DND-41 (cell line): ENCODE measurements around the gene ST6GALNAC4.

Experiments
- CTCF ChIP-seq: IDR thresholded peaks from 2 replicates; pipeline ENCODE4 v1.5.1; 2012; ENCODE audit warnings: borderline replicate concordance, low read length, moderate library complexity, mild to moderate bottlenecking; ENCODE audit not compliant: poor library complexity, severe bottlenecking; ENCODE audit errors: extremely low read depth
- EZH2 ChIP-seq: IDR thresholded peaks from 3 replicates; pipeline ENCODE4 v1.6.1; 2012; ENCODE audit warnings: borderline replicate concordance, low read depth, mild to moderate bottlenecking, moderate library complexity, low read length, inconsistent platforms; ENCODE audit not compliant: severe bottlenecking

GRCh38 chr9:127905004-127905728, 11.7 kb downstream of the ST6GALNAC4 start:
- TF ChIP-seq CTCF = no peak
- no peak for TF ChIP-seq EZH2
